CD14-positive monocyte (primary cell): ENCODE measurements around the gene AS3MT. TPM values are rescaled to one million over a fixed set of nuclear protein-coding genes. Genes with fewer than 3 reads are reported as not detected.

ENCODE experiments used
- DNase-seq, 3 donors: peaks; one replicate each; pipeline ENCODE4 v3.0.0-alpha.2; 2011 to 2022
- H2AFZ ChIP-seq: 2 replicates; pipeline ENCODE4 v1.6.0; 2012; ENCODE audit warnings: mild to moderate bottlenecking, low read depth, low read length, inconsistent platforms; ENCODE audit not compliant: insufficient read depth, poor library complexity, severe bottlenecking
- H3K27ac ChIP-seq, 2 donors: 1 replicate in 1 of 2; 2 replicates in 1 of 2; pipeline ENCODE4 v1.5.1; 2012 to 2013; ENCODE audit warnings: low read length in 2 of 2, control low read depth in 1 of 2, inconsistent platforms in 1 of 2, low read depth in 1 of 2, mild to moderate bottlenecking in 1 of 2
- H3K27me3 ChIP-seq, 2 donors: one replicate each; pipeline versions ENCODE4 v1.6.0 to v1.6.1; 2011 to 2013; ENCODE audit warnings: low read length in 2 of 2; ENCODE audit not compliant: control insufficient read depth in 2 of 2, insufficient read depth in 2 of 2
- H3K36me3 ChIP-seq, 2 donors: replicated peaks in 1 of 2; 1 replicate in 1 of 2; 2 replicates in 1 of 2; pipeline versions ENCODE4 v1.5.1 to v1.6.1; 2012 to 2013; ENCODE audit warnings: low read length in 2 of 2, control low read depth in 1 of 2, inconsistent platforms in 1 of 2, mild to moderate bottlenecking in 1 of 2; ENCODE audit not compliant: insufficient read depth in 2 of 2, control insufficient read depth in 1 of 2
- H3K4me1 ChIP-seq, 2 donors: 1 replicate in 1 of 2; 2 replicates in 1 of 2; pipeline versions ENCODE4 v1.5.1 to v1.6.1; 2012 to 2013; ENCODE audit warnings: low read length in 2 of 2, control low read depth in 1 of 2, inconsistent platforms in 1 of 2, mild to moderate bottlenecking in 1 of 2, moderate library complexity in 1 of 2; ENCODE audit not compliant: insufficient read depth in 2 of 2, control insufficient read depth in 1 of 2
- H3K4me2 ChIP-seq: replicated peaks from 2 replicates; pipeline ENCODE3; 2012; ENCODE audit warnings: low read length, moderate library complexity, mild to moderate bottlenecking; ENCODE audit not compliant: poor library complexity, severe bottlenecking; ENCODE audit errors: extremely low read depth
- H3K4me3 ChIP-seq, 3 experiments: fragments of 200-600 bp in 1 of 3; sonication (generic) in 1 of 3; replicated peaks in 1 of 3; 1 replicate in 2 of 3; 2 replicates in 1 of 3; pipeline ENCODE4 v1.5.1; 2011 to 2013; ENCODE audit warnings: low read length in 3 of 3, mild to moderate bottlenecking in 3 of 3, control low read depth in 2 of 3, low read depth in 2 of 3, inconsistent platforms in 1 of 3, moderate library complexity in 1 of 3
- H3K79me2 ChIP-seq: 2 replicates; pipeline ENCODE4 v1.6.0; 2012; ENCODE audit warnings: mild to moderate bottlenecking, control low read depth, inconsistent platforms, low read length, moderate library complexity; ENCODE audit not compliant: insufficient read depth
- H3K9ac ChIP-seq: 2 replicates; pipeline ENCODE4 v1.6.0; 2017; ENCODE audit warnings: low read length, mild to moderate bottlenecking; ENCODE audit not compliant: insufficient read depth, poor library complexity, severe bottlenecking
- H3K9me3 ChIP-seq, 2 donors: replicated peaks in 1 of 2; 1 replicate in 1 of 2; 2 replicates in 1 of 2; pipeline versions ENCODE4 v1.5.1 to v1.6.1; 2012 to 2013; ENCODE audit warnings: low read length in 2 of 2, control low read depth in 1 of 2; ENCODE audit not compliant: control insufficient read depth in 1 of 2, insufficient read depth in 1 of 2
- H4K20me1 ChIP-seq: 2 replicates; pipeline ENCODE4 v1.6.0; 2012; ENCODE audit warnings: mild to moderate bottlenecking, low read length, control low read depth, moderate library complexity; ENCODE audit not compliant: insufficient read depth
- H3K27ac Mint-ChIP-seq, 7 donors: one replicate each; pipeline ENCODE4 v1.8.0; 2020; ENCODE audit warnings: mild to moderate bottlenecking in 7 of 7, mixed read lengths in 7 of 7, moderate library complexity in 6 of 7, inconsistent platforms in 2 of 7
- H3K27me3 Mint-ChIP-seq, 3 donors: one replicate each; pipeline ENCODE4 v1.8.0; 2021 to 2022; ENCODE audit warnings: low read depth in 3 of 3, mild to moderate bottlenecking in 3 of 3, mixed read lengths in 3 of 3, moderate library complexity in 3 of 3, inconsistent platforms in 1 of 3
- H3K36me3 Mint-ChIP-seq, 2 donors: one replicate each; pipeline ENCODE4 v1.8.0; 2020; ENCODE audit warnings: mixed read lengths in 2 of 2, inconsistent platforms in 1 of 2, mild to moderate bottlenecking in 1 of 2
- H3K4me1 Mint-ChIP-seq: one replicate; pipeline ENCODE4 v1.8.0; 2020; ENCODE audit warnings: mild to moderate bottlenecking, mixed read lengths
- H3K4me3 Mint-ChIP-seq, 2 donors: one replicate each; pipeline ENCODE4 v1.8.0; 2020; ENCODE audit warnings: mild to moderate bottlenecking in 2 of 2, mixed read lengths in 2 of 2, moderate library complexity in 1 of 2
- H3K9me3 Mint-ChIP-seq, 7 donors: one replicate each; pipeline ENCODE4 v1.8.0; 2020 to 2022; ENCODE audit warnings: mixed read lengths in 7 of 7, mild to moderate bottlenecking in 6 of 7, moderate library complexity in 6 of 7, inconsistent platforms in 2 of 7
- WGBS: methylation state at CpG from one replicate; pipeline ENCODE4 v1.1.5; 2013; ENCODE audit warnings: missing lambda C conversion rate; ENCODE audit not compliant: insufficient coverage; 5-methylcytosine and 5-hydroxymethylcytosine counted together
- intact Hi-C, 2 donors: fragments of 100-400 bp; cut with micrococcal nuclease; formaldehyde crosslinking; loops; one replicate each; pipeline versions ENCODE4 v1.15.0 to v1.15.1; 2023
- polyA plus RNA-seq, 3 donors: library from polyadenylated mRNA; depleted of rRNA in 1 of 3; unstranded in 2 of 3; stranded (reverse) in 1 of 3; fragments of 300-500 nt in 2 of 3; fragments of >200 nt in 1 of 3; fragmentation: Illumina TruSeq in 2 of 3; gene quantifications; 1 replicate in 2 of 3; 2 replicates in 1 of 3; pipeline ENCODE4 v1.2.3, GENCODE V29; 2012 to 2021
- TF ChIP-seq, protein P1 (sequence below): fragments of 200-600 bp; IDR thresholded peaks from one replicate; pipeline ENCODE4 v1.8.0; 2022; ENCODE audit warnings: antibody characterized with exemption, mild to moderate bottlenecking

The AS3MT gene
- polyA plus RNA-seq, 3 donors: 0.09 to 0.45 TPM; not detected in 1

DNA sequence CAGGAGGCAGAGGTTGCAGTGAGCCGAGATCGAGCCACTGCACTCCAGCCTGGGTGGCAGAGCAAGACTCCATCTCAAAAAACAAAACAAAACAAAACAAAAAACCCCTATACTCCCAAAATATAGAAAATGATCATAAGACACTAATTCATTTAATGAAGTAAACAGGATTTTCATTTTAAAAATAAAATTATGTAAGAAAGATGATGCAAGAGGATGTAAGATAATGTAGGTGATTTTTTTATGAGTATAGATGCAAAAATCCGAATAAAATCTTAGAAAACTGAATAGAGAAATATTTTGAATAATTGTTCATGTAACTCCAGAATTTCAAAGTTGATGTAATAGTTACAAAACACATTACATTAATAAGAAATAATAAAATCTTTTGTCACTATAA, 3.6 kb upstream of the AS3MT start:
- peaks cover 3 to 11% of the 10 kb centered on the region in 2 donors for H3K9me3 ChIP-seq
- peaks cover 17 to 37% of the 10 kb centered on the region in 2 donors for H3K36me3 ChIP-seq
- H3K4me2 ChIP-seq: no peak overlapping the region
- TF ChIP-seq, protein P1, sequence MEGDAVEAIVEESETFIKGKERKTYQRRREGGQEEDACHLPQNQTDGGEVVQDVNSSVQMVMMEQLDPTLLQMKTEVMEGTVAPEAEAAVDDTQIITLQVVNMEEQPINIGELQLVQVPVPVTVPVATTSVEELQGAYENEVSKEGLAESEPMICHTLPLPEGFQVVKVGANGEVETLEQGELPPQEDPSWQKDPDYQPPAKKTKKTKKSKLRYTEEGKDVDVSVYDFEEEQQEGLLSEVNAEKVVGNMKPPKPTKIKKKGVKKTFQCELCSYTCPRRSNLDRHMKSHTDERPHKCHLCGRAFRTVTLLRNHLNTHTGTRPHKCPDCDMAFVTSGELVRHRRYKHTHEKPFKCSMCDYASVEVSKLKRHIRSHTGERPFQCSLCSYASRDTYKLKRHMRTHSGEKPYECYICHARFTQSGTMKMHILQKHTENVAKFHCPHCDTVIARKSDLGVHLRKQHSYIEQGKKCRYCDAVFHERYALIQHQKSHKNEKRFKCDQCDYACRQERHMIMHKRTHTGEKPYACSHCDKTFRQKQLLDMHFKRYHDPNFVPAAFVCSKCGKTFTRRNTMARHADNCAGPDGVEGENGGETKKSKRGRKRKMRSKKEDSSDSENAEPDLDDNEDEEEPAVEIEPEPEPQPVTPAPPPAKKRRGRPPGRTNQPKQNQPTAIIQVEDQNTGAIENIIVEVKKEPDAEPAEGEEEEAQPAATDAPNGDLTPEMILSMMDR: no peak
- Mint-ChIP-seq H3K27me3 (peaks cover 21 to 27% (median 24%) of the 10 kb centered on the region in 3 donors), H3K9me3 (peaks cover 0 to 8% (median 0%) of the 10 kb centered on the region in 7 donors), H3K4me1 (peaks cover 12% of the 10 kb centered on the region), H3K4me3 (no peak overlapping the region), H3K36me3 (peaks cover 43 to 66% of the 10 kb centered on the region in 2 donors), H3K27ac (no peak overlapping the region)
- no peak for DNase-seq
- H3K4me3 ChIP-seq: no peak overlapping the region
- no CpG with 5 or more reads among the region's 3 CpGs for WGBS
- H4K20me1 ChIP-seq: peaks cover 1% of the 10 kb centered on the region
- no peak overlapping the region for H3K27ac ChIP-seq
- intact Hi-C loops: no loop called here
- no peak overlapping the region for H2AFZ ChIP-seq
- peaks cover 5 to 8% of the 10 kb centered on the region in 2 donors for H3K4me1 ChIP-seq
- H3K79me2 ChIP-seq: no peaks in the 10 kb centered on the region
- H3K9ac ChIP-seq: no peak overlapping the region
- peaks cover 22 to 27% of the 10 kb centered on the region in 2 donors for H3K27me3 ChIP-seq

DNA sequence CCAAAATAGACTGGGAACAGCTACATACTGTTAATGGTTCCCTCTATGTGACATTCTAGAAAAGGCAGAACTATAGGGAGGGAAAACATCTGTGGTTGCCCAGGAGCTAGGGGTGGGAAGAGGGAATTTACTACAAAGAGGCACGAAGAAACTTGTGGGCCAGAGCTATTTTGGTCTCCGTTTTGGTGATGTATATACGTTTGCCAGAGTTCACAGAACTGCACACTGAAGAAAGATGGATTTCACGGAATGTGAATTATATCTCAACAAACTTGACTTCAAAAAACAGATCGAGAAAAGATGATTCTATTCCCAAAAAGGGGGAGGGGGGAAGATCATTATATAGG, 386 bp upstream of the AS3MT start:
- TF ChIP-seq, protein P1: no peak
- no peak overlapping the region for H3K27ac Mint-ChIP-seq
- H3K27me3 ChIP-seq: peaks cover 24 to 33% of the 10 kb centered on the region in 2 donors
- peaks cover 2 to 4% of the 10 kb centered on the region in 2 donors for H3K36me3 ChIP-seq
- no peak overlapping the region for H2AFZ ChIP-seq
- H3K36me3 Mint-ChIP-seq: peaks cover 24 to 36% of the 10 kb centered on the region in 2 donors
- no peaks in the 10 kb centered on the region for H4K20me1 ChIP-seq
- WGBS: 30% methylated on average over 2 of the region's 5 CpGs
- peak overlapping the region; percentile 1 to 80 for H3K4me3 Mint-ChIP-seq
- intact Hi-C loops: no loop called here
- peaks cover 0 to 10% (median 1%) of the 10 kb centered on the region in 7 donors for H3K9me3 Mint-ChIP-seq
- no peak overlapping the region for H3K4me3 ChIP-seq
- no peak for DNase-seq
- peaks cover 24 to 41% (median 32%) of the 10 kb centered on the region in 3 donors for H3K27me3 Mint-ChIP-seq
- H3K4me1 ChIP-seq: peaks cover 5 to 8% of the 10 kb centered on the region in 2 donors
- peaks cover 16% of the 10 kb centered on the region for H3K4me1 Mint-ChIP-seq
- H3K9ac ChIP-seq: no peak overlapping the region
- H3K79me2 ChIP-seq: no peaks in the 10 kb centered on the region
- H3K9me3 ChIP-seq: peaks cover 3 to 11% of the 10 kb centered on the region in 2 donors
- H3K27ac ChIP-seq: no peak overlapping the region
- H3K4me2 ChIP-seq: no peak overlapping the region
